COLO668 (cell line): Measurements from ENCODE around the gene EML4.
"Not testable (repeated sequence)": the region's sequence is repeated elsewhere in the genome, so short reads cannot be mapped to it uniquely, and the experiment has no call there.

Experiments
- DNase-seq: peaks from one replicate; lab custom pipeline; 2025; ENCODE audit not compliant: unreplicated experiment; lab: John Stamatoyannopoulos, UW

Gene EML4

GRCh38 chr2:42347518-42347917, 178.4 kb downstream of the EML4 start:
- not testable (repeated sequence) for DNase-seq

- no peak for DNase-seq
These were observed 179.1 kb downstream of the EML4 start for GRCh38 chr2:42348113-42348805.

GRCh38 chr2:42350434-42351063, 181.4 kb downstream of the EML4 start:
- no peak for DNase-seq

- DNase-seq, result no peak
These were observed 182.7 kb downstream of the EML4 start for GRCh38 chr2:42351864-42352263.

DNA sequence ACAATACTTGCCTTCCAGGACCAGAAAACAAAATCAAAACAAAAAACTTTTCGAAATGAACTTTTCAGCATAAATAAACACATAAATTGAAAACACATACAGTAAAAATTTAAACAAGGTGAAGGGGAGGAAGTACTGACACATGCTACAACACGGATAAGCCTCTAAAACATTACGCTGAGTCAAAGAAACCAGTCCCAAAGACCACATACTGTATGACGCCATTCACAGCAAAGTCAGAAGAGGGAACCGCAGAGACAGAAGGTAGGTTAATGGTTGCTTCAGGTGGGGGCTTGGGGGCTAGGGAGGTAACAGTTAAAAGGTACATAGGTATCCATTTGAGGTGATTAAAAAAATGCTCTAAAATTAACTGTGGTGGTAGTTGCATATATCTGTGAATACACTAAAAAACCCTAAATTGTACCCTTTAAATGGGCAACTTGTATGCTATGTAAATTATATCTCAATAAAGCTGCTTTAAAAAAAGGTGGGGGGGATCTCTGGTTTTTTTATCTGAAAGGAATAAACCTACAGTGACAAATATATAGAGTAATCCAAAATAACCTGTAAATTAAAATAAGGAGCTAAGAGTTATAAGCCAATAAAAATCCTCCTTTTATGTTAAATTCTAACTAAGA, 184.8 kb downstream of the EML4 start:
- DNase-seq, result no peak

GRCh38 chr2:42359304-42359964, 190.3 kb downstream of the EML4 start:
- no peak for DNase-seq

DNA sequence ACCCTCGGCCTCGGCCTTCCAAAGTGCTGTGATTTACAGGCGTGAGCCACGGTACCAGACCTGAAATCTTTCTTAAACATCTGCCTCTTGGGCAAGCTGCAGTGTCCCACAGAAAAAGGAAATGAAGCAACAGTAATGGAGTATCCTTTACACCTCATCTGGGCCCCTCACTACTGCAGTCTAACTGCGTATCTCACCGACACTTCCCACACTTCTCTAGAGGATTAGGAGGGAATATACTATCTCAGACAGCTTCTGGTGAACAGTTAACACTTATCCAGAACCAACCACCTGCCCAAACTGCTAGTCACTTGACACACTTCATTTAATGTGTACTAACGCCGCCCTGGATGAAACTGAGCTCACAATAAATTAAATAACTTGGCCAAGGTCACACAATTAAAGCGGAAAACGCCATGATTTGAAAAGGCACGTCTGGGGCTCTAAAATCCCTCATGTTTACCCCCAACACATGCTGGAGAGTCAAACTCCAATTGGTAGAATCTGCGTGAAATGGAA, 190.9 kb downstream of the EML4 start:
- no peak for DNase-seq

GRCh38 chr2:42360493-42360889, 191.3 kb downstream of the EML4 start:
- DNase-seq, result no peak

GRCh38 chr2:42360890-42361727, 192.0 kb downstream of the EML4 start, which contains the start of gene COX7A2L:
COX7A2L (minus strand) TSS chr2:42361217; CDS start chr2:42361161, 56 bp downstream.
- DNase-seq, result peak; percentile 95

- no peak for DNase-seq
These were observed 192.7 kb downstream of the EML4 start for GRCh38 chr2:42361728-42362283.

DNA sequence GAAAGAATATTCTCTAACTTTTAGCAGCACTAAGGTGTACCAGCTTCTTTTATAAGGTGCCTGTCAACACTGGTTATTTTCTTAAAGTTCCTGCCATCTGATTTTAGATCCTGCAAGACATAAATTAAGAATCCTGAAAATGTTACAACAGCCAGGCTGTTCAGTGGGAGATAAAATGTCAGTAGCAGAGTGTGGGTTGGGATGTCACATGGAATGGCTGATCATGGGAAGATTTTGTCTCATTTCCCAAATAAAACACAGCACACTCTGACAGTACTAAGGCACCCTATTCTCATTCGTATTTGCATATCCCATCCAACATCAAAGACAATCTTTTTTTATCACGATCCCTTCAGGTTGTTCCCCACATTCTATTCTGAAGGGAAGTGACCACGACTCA, 194.3 kb downstream of the EML4 start:
- no peak for DNase-seq

DNA sequence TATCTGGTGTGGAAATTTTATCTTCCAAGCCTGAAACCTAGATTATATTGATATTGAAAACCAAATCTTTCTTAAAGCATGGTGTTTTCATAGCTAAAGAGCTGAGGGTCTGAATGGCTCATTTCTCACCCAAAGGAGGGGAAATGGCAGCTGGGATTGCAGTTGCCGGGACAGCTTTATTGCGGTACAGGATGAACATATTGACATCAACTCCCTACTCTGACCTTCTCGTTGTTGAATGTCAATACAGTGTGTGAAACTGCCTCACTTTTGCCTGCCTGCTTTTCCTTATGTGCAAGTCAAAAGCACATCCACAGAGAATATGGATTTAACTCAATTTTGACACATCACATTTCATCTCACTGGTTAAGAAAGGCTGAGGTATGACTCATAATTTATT, 195.5 kb downstream of the EML4 start:
- no peak for DNase-seq

- no peak for DNase-seq
These were observed 197.3 kb downstream of the EML4 start for GRCh38 chr2:42366411-42366810.

- DNase-seq, result no peak
These were observed 198.7 kb downstream of the EML4 start for GRCh38 chr2:42367835-42368234.

- peak; percentile 54 for DNase-seq
These were observed 199.8 kb downstream of the EML4 start for GRCh38 chr2:42368817-42369531.

GRCh38 chr2:42369532-42370229, 200.5 kb downstream of the EML4 start:
- no peak for DNase-seq

GRCh38 chr2:42371611-42372473, 202.7 kb downstream of the EML4 start:
- peak; percentile 29 for DNase-seq
